HepG2 (cell line): ENCODE results near the gene ZNF451.

Experiments used
- NFRKB ChIP-seq: fragments of 450-650 bp; IDR thresholded peaks from 2 replicates; pipeline ENCODE4 v1.6.1; 2017
- POLR2A ChIP-seq, 2 experiments: IDR thresholded peaks; 2 replicates each; pipeline ENCODE4 v1.6.1; 2011; ENCODE audit warnings: low read depth in 2 of 2, low read length in 2 of 2, mild to moderate bottlenecking in 1 of 2, moderate library complexity in 1 of 2; ENCODE audit not compliant: insufficient read depth in 1 of 2
- SMARCC2 ChIP-seq: fragments of 450-650 bp; IDR thresholded peaks from 2 replicates; pipeline ENCODE4 v1.6.1; 2017; ENCODE audit warnings: antibody characterized with exemption, mild to moderate bottlenecking
- STAG1 ChIP-seq: sonication (generic); formaldehyde crosslinking; IDR thresholded peaks from 2 replicates; pipeline ENCODE4 v1.4.0; 2020; ENCODE audit warnings: missing genetic modification reagents

- TF ChIP-seq NFRKB (no peak), POLR2A (IDR thresholded peaks at IDR 0.05; ENCODE audit: insufficient read depth in 1 of 2, low read depth in 2 of 2, low read length in 2 of 2) (no peak), SMARCC2 (no peak), STAG1 (CRISPR knock-in tag) (no peak)
These were observed 47.4 kb downstream of the ZNF451 start for GRCh38 chr6:57137350-57137749.
